Measurements from ENCODE around the gene KCTD15.

DNA sequence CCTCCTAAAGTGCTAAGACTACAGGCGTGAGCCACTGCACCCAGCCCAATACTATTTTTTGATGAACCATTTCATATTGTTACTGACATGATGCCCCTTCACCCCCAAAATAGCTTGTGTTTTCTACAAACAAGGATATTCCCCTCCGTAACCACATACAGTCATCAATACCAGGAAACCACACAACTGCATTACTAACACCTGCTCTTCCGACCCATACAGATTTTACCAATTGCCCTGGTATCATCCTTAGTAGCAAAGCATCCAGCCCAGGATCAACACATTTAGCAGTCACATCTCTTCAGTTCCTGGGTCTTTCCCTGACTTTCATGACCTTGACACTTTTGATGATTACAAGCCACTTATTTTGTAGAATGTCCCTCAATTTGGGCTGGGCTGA is 33.6 kb downstream of the KCTD15 start:
- TF ChIP-seq, protein P1, sequence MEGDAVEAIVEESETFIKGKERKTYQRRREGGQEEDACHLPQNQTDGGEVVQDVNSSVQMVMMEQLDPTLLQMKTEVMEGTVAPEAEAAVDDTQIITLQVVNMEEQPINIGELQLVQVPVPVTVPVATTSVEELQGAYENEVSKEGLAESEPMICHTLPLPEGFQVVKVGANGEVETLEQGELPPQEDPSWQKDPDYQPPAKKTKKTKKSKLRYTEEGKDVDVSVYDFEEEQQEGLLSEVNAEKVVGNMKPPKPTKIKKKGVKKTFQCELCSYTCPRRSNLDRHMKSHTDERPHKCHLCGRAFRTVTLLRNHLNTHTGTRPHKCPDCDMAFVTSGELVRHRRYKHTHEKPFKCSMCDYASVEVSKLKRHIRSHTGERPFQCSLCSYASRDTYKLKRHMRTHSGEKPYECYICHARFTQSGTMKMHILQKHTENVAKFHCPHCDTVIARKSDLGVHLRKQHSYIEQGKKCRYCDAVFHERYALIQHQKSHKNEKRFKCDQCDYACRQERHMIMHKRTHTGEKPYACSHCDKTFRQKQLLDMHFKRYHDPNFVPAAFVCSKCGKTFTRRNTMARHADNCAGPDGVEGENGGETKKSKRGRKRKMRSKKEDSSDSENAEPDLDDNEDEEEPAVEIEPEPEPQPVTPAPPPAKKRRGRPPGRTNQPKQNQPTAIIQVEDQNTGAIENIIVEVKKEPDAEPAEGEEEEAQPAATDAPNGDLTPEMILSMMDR (conservative IDR thresholded peaks at IDR 0.05; ENCODE audit: low read depth, low read length): no peak
- TF ChIP-seq EZH2 (IDR thresholded peaks at IDR 0.05; ENCODE audit: borderline replicate concordance, low read depth, low read length, poor library complexity, severe bottlenecking): no peak
